CD4-positive, CD25-positive, alpha-beta regulatory T cell (primary cell): ENCODE results near the gene SERPINA6. TPM values are rescaled to one million over a fixed set of nuclear protein-coding genes. Genes with fewer than 3 reads are reported as not detected.
"Not testable (repeated sequence)": the region's sequence is repeated elsewhere in the genome, so short reads cannot be mapped to it uniquely, and the experiment has no call there.

ENCODE experiments used
- ATAC-seq, 2 donors: fragments of 150-1000 bp; cut with Tn5 transposase; one replicate each; pipeline ENCODE4 v1.10.0; 2021; ENCODE audit warnings: low read depth in 2 of 2, moderate number of reproducible peaks in 2 of 2, moderate library complexity in 1 of 2
- DNase-seq, 3 donors: peaks; one replicate each; pipeline versions ENCODE4 v3.0.0 to v3.0.0-alpha.2; 2012 to 2022; ENCODE audit warnings: mixed read lengths in 1 of 3
- H3K27ac ChIP-seq: one replicate; pipeline ENCODE4 v1.7.0; 2013; ENCODE audit warnings: mild to moderate bottlenecking, low read length; ENCODE audit not compliant: insufficient read depth, poor library complexity, severe bottlenecking
- H3K27me3 ChIP-seq: one replicate; pipeline ENCODE4 v1.7.0; 2013; ENCODE audit warnings: low read length; ENCODE audit not compliant: control insufficient read depth, insufficient read depth
- H3K36me3 ChIP-seq: one replicate; pipeline ENCODE4 v1.7.0; 2013; ENCODE audit warnings: mild to moderate bottlenecking, low read length, moderate library complexity; ENCODE audit not compliant: control insufficient read depth, insufficient read depth
- H3K4me1 ChIP-seq: 2 replicates; pipeline ENCODE4 v1.7.0; 2013; ENCODE audit warnings: mild to moderate bottlenecking, low read length; ENCODE audit not compliant: insufficient read depth, control insufficient read depth, poor library complexity, severe bottlenecking
- H3K4me3 ChIP-seq: one replicate; pipeline ENCODE4 v1.7.0; 2013; ENCODE audit warnings: low read depth, mild to moderate bottlenecking, low read length, moderate library complexity
- H3K9me3 ChIP-seq, 2 experiments: 1 replicate in 1 of 2; 2 replicates in 1 of 2; pipeline ENCODE4 v1.7.0; 2013; ENCODE audit warnings: low read length in 2 of 2, mild to moderate bottlenecking in 1 of 2, moderate library complexity in 1 of 2; ENCODE audit not compliant: control insufficient read depth in 2 of 2
- H3K27ac Mint-ChIP-seq, 3 donors: one replicate each; pipeline ENCODE4 v1.8.0; 2020 to 2022; ENCODE audit warnings: mild to moderate bottlenecking in 3 of 3, mixed read lengths in 3 of 3, moderate library complexity in 2 of 3
- H3K27me3 Mint-ChIP-seq: one replicate; pipeline ENCODE4 v1.8.0; 2022; ENCODE audit warnings: mild to moderate bottlenecking, mixed read lengths
- H3K36me3 Mint-ChIP-seq: one replicate; pipeline ENCODE4 v1.8.0; 2020; ENCODE audit warnings: mixed read lengths
- H3K4me1 Mint-ChIP-seq, 4 donors: one replicate each; pipeline ENCODE4 v1.8.0; 2020 to 2022; ENCODE audit warnings: mixed read lengths in 4 of 4, mild to moderate bottlenecking in 1 of 4
- H3K4me3 Mint-ChIP-seq, 4 donors: one replicate each; pipeline ENCODE4 v1.8.0; 2020 to 2022; ENCODE audit warnings: mild to moderate bottlenecking in 4 of 4, mixed read lengths in 4 of 4, moderate library complexity in 3 of 4
- H3K9me3 Mint-ChIP-seq, 7 donors: one replicate each; pipeline ENCODE4 v1.8.0; 2020 to 2022; ENCODE audit warnings: mixed read lengths in 7 of 7, mild to moderate bottlenecking in 3 of 7, moderate library complexity in 2 of 7
- polyA plus RNA-seq, 4 donors: library from polyadenylated mRNA; unstranded; fragments of 300-500 nt; fragmentation: Illumina TruSeq; gene quantifications; one replicate each; pipeline ENCODE4 v1.2.3, GENCODE V29; 2021
- total RNA-seq: library from RNA; stranded (reverse); gene quantifications from one replicate; pipeline ENCODE4 v1.2.3, GENCODE V29; 2022

The SERPINA6 gene, protein sequence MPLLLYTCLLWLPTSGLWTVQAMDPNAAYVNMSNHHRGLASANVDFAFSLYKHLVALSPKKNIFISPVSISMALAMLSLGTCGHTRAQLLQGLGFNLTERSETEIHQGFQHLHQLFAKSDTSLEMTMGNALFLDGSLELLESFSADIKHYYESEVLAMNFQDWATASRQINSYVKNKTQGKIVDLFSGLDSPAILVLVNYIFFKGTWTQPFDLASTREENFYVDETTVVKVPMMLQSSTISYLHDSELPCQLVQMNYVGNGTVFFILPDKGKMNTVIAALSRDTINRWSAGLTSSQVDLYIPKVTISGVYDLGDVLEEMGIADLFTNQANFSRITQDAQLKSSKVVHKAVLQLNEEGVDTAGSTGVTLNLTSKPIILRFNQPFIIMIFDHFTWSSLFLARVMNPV
- not detected for total RNA-seq
- polyA plus RNA-seq = not detected

DNA sequence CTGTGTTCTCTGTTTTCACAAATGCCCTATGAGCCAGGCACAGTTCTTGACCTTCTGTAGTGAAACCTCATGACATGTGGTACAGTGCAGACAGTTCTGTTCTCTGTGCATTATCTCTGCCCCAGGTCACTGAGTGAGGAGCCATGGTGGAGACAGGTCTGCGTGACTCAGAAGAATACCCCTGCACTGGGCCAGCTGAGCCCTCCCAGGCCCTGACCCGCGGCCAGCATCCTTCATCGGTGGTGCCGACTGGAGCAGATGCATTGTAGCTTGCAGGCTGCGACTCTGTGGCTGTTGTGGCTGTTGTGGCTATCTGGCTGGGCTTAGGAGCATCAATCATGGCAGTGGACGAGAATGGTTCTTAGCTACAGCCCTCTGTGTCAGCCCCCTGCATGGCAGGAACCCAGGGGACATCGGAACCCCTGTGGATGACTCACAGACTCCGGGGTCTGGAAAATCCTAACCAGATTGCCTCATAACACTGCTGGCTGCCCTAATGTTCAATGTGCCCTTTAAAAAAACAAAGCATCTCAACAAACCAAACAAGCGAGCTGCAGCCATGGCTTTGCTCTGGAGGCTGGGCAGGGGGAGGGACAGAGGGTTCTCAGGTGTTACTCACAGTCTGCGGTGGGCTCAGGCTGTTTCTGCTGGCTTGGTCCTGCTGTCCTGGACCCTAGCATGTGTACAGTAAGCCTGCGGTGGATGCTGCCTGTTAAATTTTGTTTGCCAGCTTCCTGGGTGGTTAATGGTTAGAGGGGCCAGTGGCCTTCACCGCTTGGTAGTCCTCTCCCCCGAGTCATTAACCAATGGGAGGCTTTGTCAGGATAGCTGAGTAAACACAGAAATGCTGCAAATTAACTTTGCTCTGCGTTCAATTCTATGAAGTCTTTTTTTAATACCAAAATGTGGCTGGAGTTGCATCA, at the start of gene SERPINA6:
SERPINA6 (minus strand) TSS at position 689 of the 923 bp plus-strand sequence. CDS start 8,688 bp downstream, outside the sequence.
- no peaks in the 10 kb centered on the region for H3K4me1 ChIP-seq
- H3K9me3 ChIP-seq = no peaks in the 10 kb centered on the region
- no peak for DNase-seq
- H3K27ac Mint-ChIP-seq = no peak within 1 kb of the TSS
- no peak for ATAC-seq
- no peaks in the 10 kb centered on the region for H3K27me3 ChIP-seq
- no peak within 1 kb of the TSS for H3K4me3 Mint-ChIP-seq
- no peak within 1 kb of the TSS for H3K4me3 ChIP-seq
- H3K36me3 Mint-ChIP-seq = no peaks in the 10 kb centered on the region
- no peak within 1 kb of the TSS for H3K27ac ChIP-seq
- no peaks in the 10 kb centered on the region for H3K27me3 Mint-ChIP-seq
- H3K36me3 ChIP-seq = no peaks in the 10 kb centered on the region
- no peaks in the 10 kb centered on the region for H3K4me1 Mint-ChIP-seq
- peaks cover 0 to 3% (median 0%) of the 10 kb centered on the region in 7 donors for H3K9me3 Mint-ChIP-seq

DNA sequence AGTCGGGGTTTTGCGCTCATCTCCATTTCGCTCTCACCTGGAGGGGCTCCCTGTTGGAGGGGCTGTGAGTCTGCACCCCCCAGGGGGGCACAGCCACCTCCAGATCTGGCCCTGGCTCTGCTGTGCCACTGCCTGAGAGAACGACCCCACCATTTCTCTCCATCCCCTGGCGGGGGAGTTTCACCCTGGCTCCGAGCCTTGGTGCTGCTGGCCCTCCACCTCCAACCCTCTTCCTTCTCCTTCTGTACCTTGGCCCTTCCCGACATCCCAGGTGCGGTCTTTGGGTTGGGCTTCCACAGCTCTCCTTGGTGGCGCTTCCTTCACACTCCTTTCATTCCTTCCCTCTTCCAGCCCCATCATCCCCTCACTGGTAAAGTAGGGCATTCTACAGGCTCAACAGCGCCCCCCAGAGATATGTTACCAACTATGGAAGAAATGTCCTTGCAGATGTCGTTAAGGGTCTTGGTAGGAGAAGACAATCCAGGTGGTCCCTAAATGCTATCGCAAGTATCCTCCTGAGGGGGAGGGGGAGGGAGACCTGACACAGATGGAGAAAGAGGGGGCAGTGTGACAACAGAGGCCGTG, 49.0 kb upstream of the SERPINA6 start:
- peaks cover 0 to 2% (median 0%) of the 10 kb centered on the region in 7 donors for H3K9me3 Mint-ChIP-seq
- H3K4me3 ChIP-seq = no peak overlapping the region
- no peaks in the 10 kb centered on the region for H3K27me3 Mint-ChIP-seq
- H3K27ac ChIP-seq = no peak overlapping the region
- H3K36me3 Mint-ChIP-seq = no peaks in the 10 kb centered on the region
- H3K4me3 Mint-ChIP-seq = peak overlapping the region in 1 of 4 donors; percentile 5
- H3K9me3 ChIP-seq = no peaks in the 10 kb centered on the region
- DNase-seq (no peak), ATAC-seq (no peak)
- H3K4me1 ChIP-seq = no peaks in the 10 kb centered on the region
- H3K27me3 ChIP-seq = no peaks in the 10 kb centered on the region
- no peak overlapping the region for H3K27ac Mint-ChIP-seq
- H3K4me1 Mint-ChIP-seq = no peaks in the 10 kb centered on the region
- H3K36me3 ChIP-seq = no peaks in the 10 kb centered on the region

DNA sequence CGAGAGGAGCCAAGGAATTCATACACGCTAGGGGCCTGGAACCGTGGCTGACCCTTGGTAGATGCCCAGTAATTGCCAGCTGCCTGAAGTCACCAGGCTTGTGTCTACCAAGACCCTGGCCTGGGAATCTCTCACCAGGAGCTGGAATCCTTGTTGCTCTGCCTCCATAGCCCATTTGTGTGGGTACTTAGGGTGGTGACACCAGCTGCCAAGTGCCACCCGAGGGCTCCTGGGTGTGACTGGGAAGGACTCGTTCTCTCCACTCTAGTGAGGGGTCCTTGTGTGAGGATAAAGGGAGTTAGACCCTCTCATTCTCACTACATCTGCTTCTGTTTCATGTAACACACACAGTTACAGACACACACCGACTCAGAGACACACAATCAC, 47.4 kb upstream of the SERPINA6 start:
- Histone ChIP-seq H3K36me3 (no peaks in the 10 kb centered on the region), H3K27ac (no peak overlapping the region), H3K9me3 (no peaks in the 10 kb centered on the region), H3K4me3 (no peak overlapping the region), H3K27me3 (no peaks in the 10 kb centered on the region), H3K4me1 (no peaks in the 10 kb centered on the region)
- Mint-ChIP-seq H3K27ac (no peak overlapping the region), H3K4me3 (no peak overlapping the region), H3K9me3 (peaks cover 0 to 2% (median 0%) of the 10 kb centered on the region in 7 donors), H3K36me3 (no peaks in the 10 kb centered on the region), H3K4me1 (no peaks in the 10 kb centered on the region), H3K27me3 (no peaks in the 10 kb centered on the region)
- ATAC-seq = no peak
- no peak for DNase-seq

DNA sequence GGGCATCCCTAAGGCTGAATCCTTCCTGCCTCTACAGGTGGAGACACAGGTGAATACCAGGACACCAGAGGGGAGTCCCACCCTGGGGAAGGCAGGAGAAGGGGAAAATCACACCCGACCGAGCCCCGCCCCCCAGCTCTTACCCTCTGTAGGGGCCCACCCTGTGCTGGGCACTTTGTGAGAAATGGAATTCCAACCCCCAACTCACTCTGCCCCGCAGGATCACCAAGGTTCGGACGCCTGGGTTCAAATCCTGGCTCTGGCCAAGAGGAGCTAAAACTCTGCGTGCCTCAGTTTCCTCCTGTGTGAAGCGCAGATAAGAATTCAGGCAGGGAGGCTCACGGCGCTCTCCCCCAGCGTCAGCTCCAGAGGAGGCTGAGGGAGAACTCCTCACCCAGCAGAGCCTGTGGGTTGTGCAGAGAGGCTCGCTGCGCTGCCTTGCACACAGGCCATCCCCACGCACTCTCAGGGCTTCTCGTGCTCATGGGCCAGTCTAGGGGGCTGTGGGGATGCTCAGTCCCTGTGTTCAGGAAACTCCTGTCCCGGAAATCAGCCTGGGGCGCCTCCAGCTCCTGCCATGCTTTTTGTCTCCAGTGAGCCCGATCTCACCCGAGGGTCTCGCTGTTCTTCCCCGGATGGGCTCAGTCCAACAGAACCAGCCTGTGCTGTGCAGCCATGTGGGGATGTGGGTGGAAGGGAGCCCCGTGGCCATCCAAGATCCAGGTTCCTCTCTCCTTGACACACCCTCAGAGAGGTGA, 46.8 kb upstream of the SERPINA6 start:
- not testable (repeated sequence) for H3K9me3 Mint-ChIP-seq, ATAC-seq, H3K27me3 ChIP-seq, H3K4me3 ChIP-seq, H3K27ac ChIP-seq, DNase-seq, H3K27ac Mint-ChIP-seq, H3K36me3 Mint-ChIP-seq, H3K36me3 ChIP-seq, H3K27me3 Mint-ChIP-seq, H3K4me3 Mint-ChIP-seq, H3K9me3 ChIP-seq, H3K4me1 Mint-ChIP-seq, H3K4me1 ChIP-seq

DNA sequence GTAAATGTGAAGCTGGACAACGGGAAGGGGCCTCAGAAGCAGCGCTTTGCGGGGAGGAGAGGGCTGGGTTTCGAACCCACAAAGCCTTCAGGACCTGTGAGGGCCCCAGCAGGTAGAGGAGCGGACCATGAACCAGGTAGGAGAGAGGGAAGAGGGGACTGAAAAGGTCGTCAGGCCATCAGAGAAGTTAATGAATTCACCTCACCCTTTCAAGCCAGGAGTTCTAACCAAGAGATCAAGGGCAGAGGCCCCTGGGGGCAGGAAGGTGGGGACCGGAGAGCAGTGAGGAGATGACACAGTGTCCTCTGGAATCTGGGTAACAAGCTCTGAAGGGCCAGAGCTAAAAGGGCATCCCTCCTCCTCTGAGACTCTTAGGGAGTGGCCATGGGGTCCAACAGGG, 45.8 kb upstream of the SERPINA6 start:
- H3K36me3 Mint-ChIP-seq = no peaks in the 10 kb centered on the region
- H3K9me3 Mint-ChIP-seq = peaks cover 0 to 2% (median 0%) of the 10 kb centered on the region in 7 donors
- H3K27me3 Mint-ChIP-seq = no peaks in the 10 kb centered on the region
- ATAC-seq (no peak), DNase-seq (no peak)
- H3K4me3 Mint-ChIP-seq = no peak overlapping the region
- no peaks in the 10 kb centered on the region for H3K36me3 ChIP-seq
- no peaks in the 10 kb centered on the region for H3K27me3 ChIP-seq
- no peak overlapping the region for H3K4me3 ChIP-seq
- H3K27ac ChIP-seq = no peak overlapping the region
- H3K4me1 Mint-ChIP-seq = no peaks in the 10 kb centered on the region
- H3K27ac Mint-ChIP-seq = no peak overlapping the region
- H3K9me3 ChIP-seq = no peaks in the 10 kb centered on the region
- H3K4me1 ChIP-seq = no peaks in the 10 kb centered on the region

DNA sequence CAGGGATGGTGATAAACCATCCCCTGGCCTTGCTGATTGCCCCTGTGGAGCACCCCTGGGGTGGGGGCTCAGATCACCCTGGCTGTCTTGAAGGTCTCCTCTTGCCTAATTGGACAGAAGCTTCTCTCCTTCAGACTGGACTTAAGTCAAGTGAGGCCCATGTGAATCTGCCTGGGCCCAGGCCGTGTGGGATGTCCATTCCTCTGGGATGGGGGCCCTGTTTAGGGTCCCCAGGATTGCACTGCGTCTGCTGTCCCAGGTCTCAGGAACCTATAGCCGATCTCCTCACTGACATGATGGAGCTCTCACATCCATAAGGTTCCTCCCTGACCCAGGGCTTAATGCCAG, 45.1 kb upstream of the SERPINA6 start:
- Mint-ChIP-seq H3K27ac (no peak overlapping the region), H3K36me3 (no peaks in the 10 kb centered on the region), H3K4me3 (no peak overlapping the region), H3K9me3 (peaks cover 0 to 2% (median 0%) of the 10 kb centered on the region in 7 donors), H3K4me1 (no peaks in the 10 kb centered on the region), H3K27me3 (no peaks in the 10 kb centered on the region)
- no peaks in the 10 kb centered on the region for H3K36me3 ChIP-seq
- H3K9me3 ChIP-seq = no peaks in the 10 kb centered on the region
- ATAC-seq = no peak
- no peak for DNase-seq
- no peaks in the 10 kb centered on the region for H3K27me3 ChIP-seq
- no peak overlapping the region for H3K27ac ChIP-seq
- no peak overlapping the region for H3K4me3 ChIP-seq
- no peaks in the 10 kb centered on the region for H3K4me1 ChIP-seq
